CD4-positive, CD25-positive, alpha-beta regulatory T cell (primary cell): Measurements from ENCODE around the gene LAMA3. TPM values are rescaled to one million over a fixed set of nuclear protein-coding genes. Genes with fewer than 3 reads are reported as not detected.
A peak's percentile ranks its signal among the peaks of the same experiment; 100 is the strongest.

Source experiments
- ATAC-seq, 2 donors: fragments of 150-1000 bp; cut with Tn5 transposase; one replicate each; pipeline ENCODE4 v1.10.0; 2021; ENCODE audit warnings: low read depth in 2 of 2, moderate number of reproducible peaks in 2 of 2, moderate library complexity in 1 of 2
- DNase-seq, 3 donors: peaks; one replicate each; pipeline versions ENCODE4 v3.0.0 to v3.0.0-alpha.2; 2012 to 2022; ENCODE audit warnings: mixed read lengths in 1 of 3
- H3K27ac ChIP-seq: one replicate; pipeline ENCODE4 v1.7.0; 2013; ENCODE audit warnings: mild to moderate bottlenecking, low read length; ENCODE audit not compliant: insufficient read depth, poor library complexity, severe bottlenecking
- H3K27me3 ChIP-seq: one replicate; pipeline ENCODE4 v1.7.0; 2013; ENCODE audit warnings: low read length; ENCODE audit not compliant: control insufficient read depth, insufficient read depth
- H3K36me3 ChIP-seq: one replicate; pipeline ENCODE4 v1.7.0; 2013; ENCODE audit warnings: mild to moderate bottlenecking, low read length, moderate library complexity; ENCODE audit not compliant: control insufficient read depth, insufficient read depth
- H3K4me1 ChIP-seq: 2 replicates; pipeline ENCODE4 v1.7.0; 2013; ENCODE audit warnings: mild to moderate bottlenecking, low read length; ENCODE audit not compliant: insufficient read depth, control insufficient read depth, poor library complexity, severe bottlenecking
- H3K4me3 ChIP-seq: one replicate; pipeline ENCODE4 v1.7.0; 2013; ENCODE audit warnings: low read depth, mild to moderate bottlenecking, low read length, moderate library complexity
- H3K9me3 ChIP-seq, 2 experiments: 1 replicate in 1 of 2; 2 replicates in 1 of 2; pipeline ENCODE4 v1.7.0; 2013; ENCODE audit warnings: low read length in 2 of 2, mild to moderate bottlenecking in 1 of 2, moderate library complexity in 1 of 2; ENCODE audit not compliant: control insufficient read depth in 2 of 2
- H3K27ac Mint-ChIP-seq, 3 donors: one replicate each; pipeline ENCODE4 v1.8.0; 2020 to 2022; ENCODE audit warnings: mild to moderate bottlenecking in 3 of 3, mixed read lengths in 3 of 3, moderate library complexity in 2 of 3
- H3K27me3 Mint-ChIP-seq: one replicate; pipeline ENCODE4 v1.8.0; 2022; ENCODE audit warnings: mild to moderate bottlenecking, mixed read lengths
- H3K36me3 Mint-ChIP-seq: one replicate; pipeline ENCODE4 v1.8.0; 2020; ENCODE audit warnings: mixed read lengths
- H3K4me1 Mint-ChIP-seq, 4 donors: one replicate each; pipeline ENCODE4 v1.8.0; 2020 to 2022; ENCODE audit warnings: mixed read lengths in 4 of 4, mild to moderate bottlenecking in 1 of 4
- H3K4me3 Mint-ChIP-seq, 4 donors: one replicate each; pipeline ENCODE4 v1.8.0; 2020 to 2022; ENCODE audit warnings: mild to moderate bottlenecking in 4 of 4, mixed read lengths in 4 of 4, moderate library complexity in 3 of 4
- H3K9me3 Mint-ChIP-seq, 7 donors: one replicate each; pipeline ENCODE4 v1.8.0; 2020 to 2022; ENCODE audit warnings: mixed read lengths in 7 of 7, mild to moderate bottlenecking in 3 of 7, moderate library complexity in 2 of 7
- polyA plus RNA-seq, 4 donors: library from polyadenylated mRNA; unstranded; fragments of 300-500 nt; fragmentation: Illumina TruSeq; gene quantifications; one replicate each; pipeline ENCODE4 v1.2.3, GENCODE V29; 2021
- total RNA-seq: library from RNA; stranded (reverse); gene quantifications from one replicate; pipeline ENCODE4 v1.2.3, GENCODE V29; 2022

Gene LAMA3
- total and polyA plus RNA-seq, 5 donors from 2014 or later = 0.31 TPM; not detected in 4

DNA sequence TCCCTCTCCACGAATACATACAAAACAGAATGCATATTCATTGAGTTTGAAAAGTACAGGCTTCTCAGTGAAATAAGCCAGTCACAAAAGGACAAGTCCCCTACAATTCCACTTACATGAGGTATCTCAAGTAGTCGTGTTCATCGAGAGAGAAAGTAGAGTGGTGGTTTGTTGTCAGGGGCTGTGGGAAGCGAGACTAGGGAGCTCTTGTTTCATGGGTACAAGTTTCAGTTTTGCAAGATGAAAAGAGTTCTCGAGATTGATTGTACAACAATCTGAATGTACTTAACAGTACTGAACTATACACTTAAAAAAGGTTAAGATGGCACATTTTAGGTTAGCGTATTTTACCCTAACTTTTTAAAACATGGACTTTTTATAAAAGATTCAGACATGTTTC, 253.9 kb downstream of the LAMA3 start:
- H3K27me3 Mint-ChIP-seq = peaks cover 4% of the 10 kb centered on the region
- ATAC-seq (peak; percentile 50 to 53), DNase-seq (peak in 2 of 3 donors; percentile 30 to 86)
- Histone ChIP-seq H3K4me3 (peak overlapping the region; percentile 70), H3K36me3 (no peaks in the 10 kb centered on the region), H3K9me3 (no peaks in the 10 kb centered on the region), H3K27me3 (no peaks in the 10 kb centered on the region), H3K4me1 (peaks cover 24% of the 10 kb centered on the region), H3K27ac (no peak overlapping the region)
- H3K9me3 Mint-ChIP-seq = no peaks in the 10 kb centered on the region
- peaks cover 7 to 44% (median 24%) of the 10 kb centered on the region in 4 donors for H3K4me1 Mint-ChIP-seq
- peak overlapping the region; percentile 23 to 48 (median 34) for H3K27ac Mint-ChIP-seq
- H3K4me3 Mint-ChIP-seq = peak overlapping the region; percentile 1 to 66 (median 42)
- no peaks in the 10 kb centered on the region for H3K36me3 Mint-ChIP-seq

DNA sequence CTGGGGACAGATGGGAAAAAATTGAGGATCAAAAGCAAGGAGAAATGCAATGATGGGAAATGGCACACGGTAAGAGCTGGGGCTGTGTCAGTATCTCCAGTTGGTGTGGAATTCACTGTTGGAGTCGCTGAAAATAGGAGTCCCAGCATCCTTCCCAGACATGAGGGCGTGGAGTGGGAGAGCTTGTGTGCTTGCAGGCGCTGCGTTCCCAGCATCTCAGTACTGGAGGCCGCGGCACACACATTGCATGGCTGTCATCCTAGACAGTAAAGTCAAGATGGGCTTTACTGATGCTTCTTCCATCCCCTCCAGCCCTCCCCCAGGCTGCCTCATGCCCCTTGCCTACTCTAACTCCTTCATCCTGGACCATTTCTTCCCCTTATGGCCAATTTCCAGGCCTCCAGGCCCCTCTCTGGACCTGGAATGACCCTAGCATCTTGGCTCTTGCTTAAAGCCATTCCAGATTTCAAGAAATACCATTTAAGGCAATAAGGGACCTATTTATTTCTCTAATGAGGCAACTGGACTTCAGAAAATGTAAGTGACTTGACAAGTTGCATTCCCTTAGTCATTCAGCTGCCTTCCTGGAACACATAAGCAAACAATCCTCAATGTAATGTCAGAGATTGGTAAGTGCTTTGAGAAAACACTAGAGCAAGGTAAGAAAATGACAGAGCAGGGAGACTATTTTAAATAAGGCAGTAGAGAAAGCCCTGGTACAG, 254.8 kb downstream of the LAMA3 start:
- no peak for ATAC-seq

DNA sequence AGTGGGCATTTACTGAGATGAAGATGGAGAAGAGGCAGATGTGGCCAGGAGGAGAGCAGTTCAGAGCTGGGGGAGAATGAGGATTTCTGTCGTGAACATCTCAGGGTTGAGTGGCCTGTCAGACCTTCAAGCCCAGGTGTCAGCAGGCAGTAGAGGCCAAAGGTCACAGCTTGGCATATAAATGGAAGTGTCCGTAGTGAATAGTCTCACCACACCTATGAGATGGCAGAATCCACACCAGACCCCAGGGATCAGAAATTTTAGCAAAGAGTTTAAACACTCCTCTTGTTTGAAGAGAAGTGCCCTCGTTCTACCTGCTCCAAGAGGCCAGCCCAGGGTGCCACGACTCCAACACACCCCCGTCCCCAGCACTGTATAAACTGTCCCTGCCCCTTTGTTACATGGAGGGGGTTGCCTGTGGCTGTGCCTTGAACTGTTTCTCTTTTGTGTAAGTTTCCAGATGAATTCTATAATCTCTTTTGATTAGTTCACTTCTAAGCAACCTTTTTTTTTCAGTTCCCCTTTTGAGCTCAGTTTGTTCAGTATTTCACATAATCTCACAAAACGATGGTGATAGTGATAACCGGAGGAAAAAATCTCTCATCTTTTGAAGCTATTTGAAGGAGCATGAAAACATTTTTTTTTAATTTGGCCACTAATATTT, 256.3 kb downstream of the LAMA3 start:
- no peak overlapping the region for H3K4me3 Mint-ChIP-seq
- H3K36me3 Mint-ChIP-seq = no peaks in the 10 kb centered on the region
- H3K36me3 ChIP-seq = no peaks in the 10 kb centered on the region
- no peaks in the 10 kb centered on the region for H3K9me3 ChIP-seq
- peaks cover 0 to 40% (median 17%) of the 10 kb centered on the region in 4 donors for H3K4me1 Mint-ChIP-seq
- DNase-seq = no peak
- H3K27me3 ChIP-seq = no peaks in the 10 kb centered on the region
- ATAC-seq = no peak
- no peak overlapping the region for H3K27ac ChIP-seq
- H3K27ac Mint-ChIP-seq = no peak overlapping the region
- no peak overlapping the region for H3K4me3 ChIP-seq
- peaks cover 12% of the 10 kb centered on the region for H3K4me1 ChIP-seq
- H3K27me3 Mint-ChIP-seq = peaks cover 4% of the 10 kb centered on the region
- H3K9me3 Mint-ChIP-seq = no peaks in the 10 kb centered on the region

More for the DNA sequence above, 254.8 kb downstream of the LAMA3 start:
- Histone ChIP-seq H3K9me3 (no peaks in the 10 kb centered on the region), H3K36me3 (no peaks in the 10 kb centered on the region), H3K27ac (no peak overlapping the region), H3K27me3 (no peaks in the 10 kb centered on the region), H3K4me3 (no peak overlapping the region), H3K4me1 (peaks cover 14% of the 10 kb centered on the region)
- DNase-seq = no peak
- H3K36me3 Mint-ChIP-seq = no peaks in the 10 kb centered on the region
- H3K4me3 Mint-ChIP-seq = no peak overlapping the region
- H3K27ac Mint-ChIP-seq = peak overlapping the region in 2 of 3 donors; percentile 1 to 66
- peaks cover 4% of the 10 kb centered on the region for H3K27me3 Mint-ChIP-seq
- no peaks in the 10 kb centered on the region for H3K9me3 Mint-ChIP-seq
- H3K4me1 Mint-ChIP-seq = peaks cover 0 to 34% (median 19%) of the 10 kb centered on the region in 4 donors

DNA sequence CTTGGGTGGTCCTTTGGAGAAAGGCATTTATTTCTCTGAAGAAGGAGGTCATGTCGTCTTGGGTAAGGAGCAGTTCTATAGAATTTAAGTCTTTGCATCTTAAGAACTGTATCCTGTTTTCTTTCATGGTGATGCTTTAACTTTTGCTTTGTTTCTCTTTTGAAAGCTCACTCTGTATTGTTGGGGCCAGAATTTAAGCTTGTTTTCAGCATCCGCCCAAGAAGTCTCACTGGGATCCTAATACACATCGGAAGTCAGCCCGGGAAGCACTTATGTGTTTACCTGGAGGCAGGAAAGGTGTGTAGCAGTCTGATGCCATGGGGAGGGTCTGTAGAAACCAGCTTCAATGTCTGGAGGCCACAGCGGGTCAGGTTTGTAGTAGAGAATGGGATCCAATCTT, 260.6 kb downstream of the LAMA3 start:
- H3K36me3 ChIP-seq = no peaks in the 10 kb centered on the region
- H3K27ac ChIP-seq = no peak overlapping the region
- Mint-ChIP-seq H3K4me1 (peaks cover 0 to 10% (median 3%) of the 10 kb centered on the region in 4 donors), H3K4me3 (no peak overlapping the region), H3K36me3 (no peaks in the 10 kb centered on the region), H3K27me3 (no peaks in the 10 kb centered on the region), H3K9me3 (no peaks in the 10 kb centered on the region), H3K27ac (no peak overlapping the region)
- no peak overlapping the region for H3K4me3 ChIP-seq
- DNase-seq (no peak), ATAC-seq (no peak)
- no peaks in the 10 kb centered on the region for H3K4me1 ChIP-seq
- H3K9me3 ChIP-seq = no peaks in the 10 kb centered on the region
- H3K27me3 ChIP-seq = no peaks in the 10 kb centered on the region

DNA sequence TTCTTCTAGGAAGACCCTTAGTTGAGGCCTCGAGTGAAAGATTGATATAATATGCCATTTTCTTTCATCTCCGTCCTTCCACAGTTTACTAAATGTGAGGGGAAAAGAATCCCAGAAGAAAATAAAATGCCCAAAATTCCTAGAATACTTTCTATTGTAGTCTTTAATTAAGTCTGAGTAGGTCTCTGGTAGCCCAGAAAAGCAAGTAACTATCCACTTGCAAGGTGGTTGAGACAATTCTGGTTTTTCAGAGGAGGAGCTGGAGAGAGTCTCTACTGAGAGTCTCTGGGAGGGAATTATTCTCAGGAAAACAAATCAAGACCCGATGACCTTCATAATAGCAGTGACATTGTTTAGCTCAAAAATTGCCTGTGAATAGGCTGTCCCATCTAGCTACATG, 261.4 kb downstream of the LAMA3 start:
- no peaks in the 10 kb centered on the region for H3K27me3 ChIP-seq
- no peak overlapping the region for H3K4me3 ChIP-seq
- ATAC-seq = no peak
- H3K9me3 ChIP-seq = no peaks in the 10 kb centered on the region
- no peak overlapping the region for H3K27ac Mint-ChIP-seq
- no peaks in the 10 kb centered on the region for H3K36me3 Mint-ChIP-seq
- no peaks in the 10 kb centered on the region for H3K4me1 ChIP-seq
- H3K27me3 Mint-ChIP-seq = no peaks in the 10 kb centered on the region
- peaks cover 0 to 10% (median 2%) of the 10 kb centered on the region in 4 donors for H3K4me1 Mint-ChIP-seq
- H3K27ac ChIP-seq = no peak overlapping the region
- no peaks in the 10 kb centered on the region for H3K36me3 ChIP-seq
- DNase-seq = no peak
- H3K9me3 Mint-ChIP-seq = no peaks in the 10 kb centered on the region
- no peak overlapping the region for H3K4me3 Mint-ChIP-seq

DNA sequence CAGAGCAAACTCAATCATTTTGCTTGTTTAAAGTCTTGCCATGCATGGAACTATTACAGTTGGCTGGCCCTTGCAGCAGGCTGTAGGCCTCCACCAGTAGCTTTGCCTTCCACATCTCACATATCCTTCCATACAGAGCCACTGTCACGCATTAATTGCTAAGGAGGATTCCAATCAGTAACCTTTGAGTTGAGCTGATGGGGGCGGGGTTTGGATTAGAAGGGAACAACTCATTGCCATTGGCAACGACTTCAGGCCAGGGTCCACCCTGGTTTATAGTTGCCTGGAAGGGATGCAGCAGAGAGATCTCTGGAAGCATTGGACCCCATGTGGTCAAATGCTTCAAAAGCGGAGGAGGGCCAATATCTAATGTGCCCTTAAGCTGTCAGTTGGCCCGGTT, 262.0 kb downstream of the LAMA3 start:
- H3K4me3 ChIP-seq = no peak overlapping the region
- peaks cover 0 to 10% (median 2%) of the 10 kb centered on the region in 4 donors for H3K4me1 Mint-ChIP-seq
- no peak overlapping the region for H3K4me3 Mint-ChIP-seq
- H3K27me3 ChIP-seq = no peaks in the 10 kb centered on the region
- no peaks in the 10 kb centered on the region for H3K9me3 Mint-ChIP-seq
- no peak overlapping the region for H3K27ac ChIP-seq
- no peak for DNase-seq
- no peaks in the 10 kb centered on the region for H3K36me3 ChIP-seq
- ATAC-seq = no peak
- no peaks in the 10 kb centered on the region for H3K27me3 Mint-ChIP-seq
- H3K36me3 Mint-ChIP-seq = no peaks in the 10 kb centered on the region
- H3K27ac Mint-ChIP-seq = no peak overlapping the region
- H3K9me3 ChIP-seq = no peaks in the 10 kb centered on the region
- no peaks in the 10 kb centered on the region for H3K4me1 ChIP-seq

DNA sequence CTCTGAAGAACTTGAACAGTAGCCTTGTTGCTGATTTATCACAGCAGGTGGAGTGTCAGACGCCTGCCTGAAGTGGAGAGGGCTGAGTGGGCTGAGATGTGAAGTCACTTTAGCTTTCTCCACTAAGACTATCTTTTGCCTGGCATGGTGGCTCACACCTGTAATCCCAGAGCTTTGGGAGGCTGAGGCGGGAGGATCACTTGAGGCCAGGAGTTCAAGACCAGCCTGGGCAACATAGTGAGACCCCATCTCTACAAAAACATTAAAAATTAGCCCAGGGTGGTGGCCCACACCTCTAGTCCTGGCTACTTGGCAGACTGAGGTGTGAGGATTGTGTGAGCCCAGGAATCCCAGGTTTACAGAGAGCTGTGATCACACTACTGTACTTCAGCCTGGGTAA, 264.7 kb downstream of the LAMA3 start:
- Histone ChIP-seq H3K4me3 (no peak overlapping the region), H3K9me3 (no peaks in the 10 kb centered on the region), H3K4me1 (no peaks in the 10 kb centered on the region), H3K27me3 (no peaks in the 10 kb centered on the region), H3K36me3 (no peaks in the 10 kb centered on the region), H3K27ac (no peak overlapping the region)
- no peaks in the 10 kb centered on the region for H3K9me3 Mint-ChIP-seq
- peaks cover 0 to 12% (median 2%) of the 10 kb centered on the region in 4 donors for H3K4me1 Mint-ChIP-seq
- no peaks in the 10 kb centered on the region for H3K27me3 Mint-ChIP-seq
- no peaks in the 10 kb centered on the region for H3K36me3 Mint-ChIP-seq
- ATAC-seq (no peak), DNase-seq (no peak)
- no peak overlapping the region for H3K27ac Mint-ChIP-seq
- H3K4me3 Mint-ChIP-seq = peak overlapping the region in 1 of 4 donors; percentile 32
